MM.1S (cell line): Measurements from ENCODE around the gene CAB39L.

Experiments used
- DNase-seq: peaks from one replicate; pipeline ENCODE4 v3.0.0-alpha.2; 2015
- H2AFZ ChIP-seq: fragments of 300-600 bp; sonication (generic); 2 replicates; pipeline ENCODE4 v1.6.0; 2016; ENCODE audit warnings: antibody characterized with exemption, low read length
- H3F3A ChIP-seq: fragments of 300-600 bp; sonication (generic); 2 replicates; pipeline ENCODE4 v1.6.1; 2016; ENCODE audit warnings: mild to moderate bottlenecking, antibody characterized with exemption, low read length, moderate library complexity, mixed read lengths; ENCODE audit not compliant: insufficient read depth
- H3K27ac ChIP-seq: fragments of 300-600 bp; sonication (generic); 2 replicates; pipeline ENCODE4 v1.5.1; 2016; ENCODE audit warnings: mild to moderate bottlenecking, low read length
- H3K27me3 ChIP-seq: fragments of 300-600 bp; sonication (generic); replicated peaks from 2 replicates; pipeline ENCODE4 v1.6.0; 2016; ENCODE audit warnings: low read length; ENCODE audit not compliant: insufficient read depth
- H3K36me3 ChIP-seq: fragments of 300-600 bp; sonication (generic); replicated peaks from 2 replicates; pipeline ENCODE4 v1.6.1; 2016; ENCODE audit warnings: mild to moderate bottlenecking, low read length, mixed read lengths; ENCODE audit not compliant: insufficient read depth
- H3K4me1 ChIP-seq: fragments of 300-600 bp; sonication (generic); 2 replicates; pipeline ENCODE4 v1.6.1; 2016; ENCODE audit warnings: low read length, mixed read lengths
- H3K4me2 ChIP-seq: fragments of 300-600 bp; sonication (generic); 2 replicates; pipeline ENCODE4 v1.6.0; 2016; ENCODE audit warnings: low read depth, low read length
- H3K4me3 ChIP-seq: fragments of 300-600 bp; sonication (generic); 2 replicates; pipeline ENCODE4 v1.5.1; 2016; ENCODE audit warnings: low read length, mixed read lengths
- H3K79me2 ChIP-seq: fragments of 300-600 bp; sonication (generic); 2 replicates; pipeline ENCODE4 v1.6.1; 2016; ENCODE audit warnings: mixed run types, low read length, mixed read lengths
- H3K9ac ChIP-seq: fragments of 300-600 bp; sonication (generic); 2 replicates; pipeline ENCODE4 v1.6.1; 2016; ENCODE audit warnings: low read length, mixed read lengths
- H3K9me2 ChIP-seq: fragments of 300-600 bp; sonication (generic); replicated peaks from 2 replicates; pipeline ENCODE4 v1.6.1; 2016; ENCODE audit warnings: mild to moderate bottlenecking, low read length, mixed read lengths; ENCODE audit not compliant: insufficient read depth
- H3K9me3 ChIP-seq: fragments of 300-600 bp; sonication (generic); replicated peaks from 2 replicates; pipeline ENCODE4 v1.6.1; 2016; ENCODE audit warnings: mild to moderate bottlenecking, low read length, mixed read lengths; ENCODE audit not compliant: insufficient read depth
- H4K20me1 ChIP-seq: fragments of 300-600 bp; sonication (generic); 2 replicates; pipeline ENCODE4 v1.6.1; 2016; ENCODE audit warnings: mild to moderate bottlenecking, low read length, moderate library complexity, mixed read lengths; ENCODE audit not compliant: insufficient read depth
- CTCF ChIP-seq: fragments of 300-600 bp; sonication (generic); IDR thresholded peaks from 2 replicates; pipeline ENCODE4 v1.5.1; 2016; ENCODE audit warnings: antibody characterized with exemption, low read length, mixed read lengths
- EZH2 ChIP-seq: fragments of 300-600 bp; sonication (generic); optimal IDR thresholded peaks from 2 replicates; pipeline ENCODE3; 2017; ENCODE audit warnings: low read depth, mild to moderate bottlenecking, antibody characterized with exemption, low read length, mixed read lengths
- EZH2phosphoT487 ChIP-seq: fragments of 300-600 bp; sonication (generic); IDR thresholded peaks from 2 replicates; pipeline ENCODE4 v1.6.1; 2018; ENCODE audit warnings: antibody characterized with exemption, low read length

Gene CAB39L

GRCh38 chr13:49322702-49323101, 121.2 kb downstream of the CAB39L start:
- Histone ChIP-seq H3K79me2 (no peaks in the 10 kb centered on the region), H3K9me2 (no peaks in the 10 kb centered on the region), H3K4me1 (no peaks in the 10 kb centered on the region), H3F3A (no peaks in the 10 kb centered on the region), H3K9me3 (no peaks in the 10 kb centered on the region), H3K4me2 (no peak overlapping the region), H3K36me3 (no peaks in the 10 kb centered on the region), H4K20me1 (no peaks in the 10 kb centered on the region), H3K9ac (no peak overlapping the region), H2AFZ (no peak overlapping the region), H3K27ac (no peak overlapping the region), H3K27me3 (no peaks in the 10 kb centered on the region), H3K4me3 (no peak overlapping the region)
- DNase-seq = no peak
- no peak for TF ChIP-seq EZH2
- no peak for TF ChIP-seq EZH2phosphoT487
- no peak for TF ChIP-seq CTCF

GRCh38 chr13:49320975-49321374, 122.9 kb downstream of the CAB39L start:
- Histone ChIP-seq H3F3A (no peaks in the 10 kb centered on the region), H3K79me2 (no peaks in the 10 kb centered on the region), H4K20me1 (no peaks in the 10 kb centered on the region), H3K27ac (no peak overlapping the region), H3K36me3 (no peaks in the 10 kb centered on the region), H3K9ac (no peak overlapping the region), H3K4me3 (no peak overlapping the region), H3K9me2 (no peaks in the 10 kb centered on the region), H3K9me3 (no peaks in the 10 kb centered on the region), H3K4me1 (no peaks in the 10 kb centered on the region), H3K27me3 (no peaks in the 10 kb centered on the region), H3K4me2 (no peak overlapping the region), H2AFZ (no peak overlapping the region)
- TF ChIP-seq EZH2 (no peak), CTCF (no peak), EZH2phosphoT487 (no peak)
- no peak for DNase-seq

- H3K36me3 ChIP-seq = no peaks in the 10 kb centered on the region
- no peaks in the 10 kb centered on the region for H3K9me2 ChIP-seq
- H4K20me1 ChIP-seq = no peaks in the 10 kb centered on the region
- H3K9me3 ChIP-seq = no peaks in the 10 kb centered on the region
- no peaks in the 10 kb centered on the region for H3K27me3 ChIP-seq
- no peak overlapping the region for H3K9ac ChIP-seq
- no peak overlapping the region for H3K4me2 ChIP-seq
- H3F3A ChIP-seq = no peaks in the 10 kb centered on the region
- H3K4me1 ChIP-seq = no peaks in the 10 kb centered on the region
- no peak for DNase-seq
- H3K79me2 ChIP-seq = no peaks in the 10 kb centered on the region
- no peak overlapping the region for H3K4me3 ChIP-seq
- no peak overlapping the region for H2AFZ ChIP-seq
- H3K27ac ChIP-seq = no peak overlapping the region
- TF ChIP-seq EZH2 (no peak), CTCF (no peak), EZH2phosphoT487 (no peak)
Measured at GRCh38 chr13:49319951-49320350, 123.9 kb downstream of the CAB39L start.
